ENCODE measurements around the gene CDH23.

Gene CDH23

GRCh38 chr10:71440506-71441035 is 43.9 kb downstream of the CDH23 start:
- no peak for DNase-seq (ENCODE audit: low read depth)

- no peak for DNase-seq (ENCODE audit: low read depth)
Observed at GRCh38 chr10:71442000-71442399, 45.3 kb downstream of the CDH23 start.

GRCh38 chr10:71442859-71443570 is 46.3 kb downstream of the CDH23 start:
- DNase-seq (ENCODE audit: low read depth) = no peak

GRCh38 chr10:71443676-71444075 is 47.0 kb downstream of the CDH23 start:
- DNase-seq (ENCODE audit: low read depth) = no peak

- DNase-seq (ENCODE audit: low read depth) = no peak
Observed at GRCh38 chr10:71444284-71445054, 47.7 kb downstream of the CDH23 start.

GRCh38 chr10:71447676-71448075 is 51.0 kb downstream of the CDH23 start:
- DNase-seq (ENCODE audit: low read depth) = no peak

GRCh38 chr10:71448146-71448545 is 51.4 kb downstream of the CDH23 start:
- DNase-seq (ENCODE audit: low read depth) = no peak

GRCh38 chr10:71449026-71449425 is 52.3 kb downstream of the CDH23 start:
- no peak for DNase-seq (ENCODE audit: low read depth)

GRCh38 chr10:71451754-71452153 is 55.0 kb downstream of the CDH23 start:
- no peak for DNase-seq (ENCODE audit: low read depth)

- no peak for DNase-seq (ENCODE audit: low read depth)
Observed at GRCh38 chr10:71453186-71453585, 56.5 kb downstream of the CDH23 start.

- no peak for DNase-seq (ENCODE audit: low read depth)
Observed at GRCh38 chr10:71454347-71454746, 57.6 kb downstream of the CDH23 start.

- DNase-seq (ENCODE audit: low read depth) = no peak
Observed at GRCh38 chr10:71455035-71455434, 58.3 kb downstream of the CDH23 start.

- DNase-seq (ENCODE audit: low read depth) = no peak
Observed at GRCh38 chr10:71456631-71457030, 59.9 kb downstream of the CDH23 start.

- no peak for DNase-seq (ENCODE audit: low read depth)
Observed at GRCh38 chr10:71457908-71458307, 61.2 kb downstream of the CDH23 start.

- DNase-seq (ENCODE audit: low read depth) = no peak
Observed at GRCh38 chr10:71458387-71458786, 61.7 kb downstream of the CDH23 start.

- DNase-seq (ENCODE audit: low read depth) = no peak
Observed at GRCh38 chr10:71459513-71459912, 62.8 kb downstream of the CDH23 start.

- no peak for DNase-seq (ENCODE audit: low read depth)
Observed at GRCh38 chr10:71460615-71461014, 63.9 kb downstream of the CDH23 start.

- no peak for DNase-seq (ENCODE audit: low read depth)
Observed at GRCh38 chr10:71461457-71461856, 64.7 kb downstream of the CDH23 start.

GRCh38 chr10:71462062-71462935 is 65.6 kb downstream of the CDH23 start:
- DNase-seq (ENCODE audit: low read depth) = no peak

GRCh38 chr10:71463111-71463510 is 66.4 kb downstream of the CDH23 start:
- DNase-seq (ENCODE audit: low read depth) = no peak

- no peak for DNase-seq (ENCODE audit: low read depth)
Observed at GRCh38 chr10:71465551-71466252, 69.0 kb downstream of the CDH23 start.

GRCh38 chr10:71466330-71466729 is 69.6 kb downstream of the CDH23 start:
- DNase-seq (ENCODE audit: low read depth) = no peak
